Suprapubic skin (tissue), 4 donors: Measurements from ENCODE around the gene COL6A3. TPM values are rescaled to one million over a fixed set of nuclear protein-coding genes. Genes with fewer than 3 reads are reported as not detected.

ENCODE experiments used
- DNase-seq, 2 donors: peaks; one replicate each; pipeline ENCODE4 v3.0.0-alpha.2; 2019; ENCODE audit warnings: low spot score in 2 of 2
- H3K27ac ChIP-seq: fragments of 200-600 bp; sonication (generic); one replicate; pipeline ENCODE4 v1.5.1; 2019
- H3K27me3 ChIP-seq: fragments of 200-600 bp; sonication (generic); one replicate; pipeline ENCODE4 v1.5.1; 2019
- H3K36me3 ChIP-seq: fragments of 200-600 bp; sonication (generic); one replicate; pipeline ENCODE4 v1.5.1; 2019
- H3K4me1 ChIP-seq: fragments of 200-600 bp; sonication (generic); one replicate; pipeline ENCODE4 v1.5.1; 2019
- H3K4me3 ChIP-seq: fragments of 200-600 bp; sonication (generic); one replicate; pipeline ENCODE4 v1.5.1; 2019; ENCODE audit warnings: mild to moderate bottlenecking
- H3K9me3 ChIP-seq: fragments of 200-600 bp; sonication (generic); one replicate; pipeline ENCODE4 v1.5.1; 2019
- EP300 ChIP-seq: sonication (generic); formaldehyde crosslinking; IDR thresholded peaks from one replicate; pipeline ENCODE4 v1.6.1; 2017; ENCODE audit warnings: antibody characterized with exemption
- POLR2A ChIP-seq, 2 donors: fragments of 450-650 bp; IDR thresholded peaks; one replicate each; pipeline ENCODE4 v1.6.1; 2017; ENCODE audit warnings: antibody characterized with exemption in 2 of 2, mild to moderate bottlenecking in 2 of 2, moderate library complexity in 2 of 2
- POLR2AphosphoS5 ChIP-seq, 3 donors: sonication (generic); formaldehyde crosslinking; IDR thresholded peaks; one replicate each; pipeline ENCODE4 v1.6.1; 2017; ENCODE audit warnings: antibody characterized with exemption in 3 of 3
- WGBS: methylation state at CpG from one replicate; pipeline ENCODE4 v1.1.5; 2018; 5-methylcytosine and 5-hydroxymethylcytosine counted together
- total RNA-seq, 4 donors: library from RNA; depleted of rRNA; stranded (reverse); fragments of >200 nt; gene quantifications; one replicate each; pipeline ENCODE4 v1.1.0, GENCODE V29; 2016
- TF ChIP-seq, protein P1 (sequence below), 2 donors: fragments of 200-600 bp in 1 of 2; fragments of 450-650 bp in 1 of 2; sonication (generic) in 1 of 2; IDR thresholded peaks; one replicate each; pipeline ENCODE4 v1.5.1; 2016 to 2019; ENCODE audit warnings: antibody characterized with exemption in 2 of 2, mild to moderate bottlenecking in 1 of 2, moderate library complexity in 1 of 2

The COL6A3 gene
- total RNA-seq, 4 donors from 2014 or later = 50.1 to 79.2 (median 66.3) TPM

DNA sequence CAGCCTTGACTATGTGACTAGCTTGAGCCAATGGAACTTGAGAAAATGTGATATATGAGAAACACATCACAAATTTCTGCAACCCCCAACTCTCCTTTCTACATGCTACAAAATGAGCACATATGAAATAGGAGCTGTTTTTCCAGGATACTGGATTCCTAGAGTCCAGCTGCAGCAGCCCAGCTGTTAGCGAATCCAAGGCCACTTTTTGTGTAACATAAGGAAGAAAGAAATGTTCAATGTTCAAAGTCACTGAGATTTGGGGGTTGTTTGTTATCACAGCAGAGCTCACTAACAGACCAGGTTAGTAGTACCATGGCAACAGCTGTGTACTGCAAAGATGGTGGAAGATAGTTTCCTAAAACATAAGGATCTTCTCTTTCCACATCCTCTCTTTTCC is 12.6 kb upstream of the COL6A3 start:
- Histone ChIP-seq H3K4me1 (peaks cover 9% of the 10 kb centered on the region), H3K9me3 (no peaks in the 10 kb centered on the region), H3K36me3 (no peaks in the 10 kb centered on the region), H3K27me3 (no peaks in the 10 kb centered on the region), H3K4me3 (no peak overlapping the region), H3K27ac (no peak overlapping the region)
- no peak for DNase-seq
- TF ChIP-seq EP300 (no peak), POLR2AphosphoS5 (IDR thresholded peaks at IDR 0.05) (no peak), POLR2A (IDR thresholded peaks at IDR 0.05) (no peak)
- TF ChIP-seq, protein P1, sequence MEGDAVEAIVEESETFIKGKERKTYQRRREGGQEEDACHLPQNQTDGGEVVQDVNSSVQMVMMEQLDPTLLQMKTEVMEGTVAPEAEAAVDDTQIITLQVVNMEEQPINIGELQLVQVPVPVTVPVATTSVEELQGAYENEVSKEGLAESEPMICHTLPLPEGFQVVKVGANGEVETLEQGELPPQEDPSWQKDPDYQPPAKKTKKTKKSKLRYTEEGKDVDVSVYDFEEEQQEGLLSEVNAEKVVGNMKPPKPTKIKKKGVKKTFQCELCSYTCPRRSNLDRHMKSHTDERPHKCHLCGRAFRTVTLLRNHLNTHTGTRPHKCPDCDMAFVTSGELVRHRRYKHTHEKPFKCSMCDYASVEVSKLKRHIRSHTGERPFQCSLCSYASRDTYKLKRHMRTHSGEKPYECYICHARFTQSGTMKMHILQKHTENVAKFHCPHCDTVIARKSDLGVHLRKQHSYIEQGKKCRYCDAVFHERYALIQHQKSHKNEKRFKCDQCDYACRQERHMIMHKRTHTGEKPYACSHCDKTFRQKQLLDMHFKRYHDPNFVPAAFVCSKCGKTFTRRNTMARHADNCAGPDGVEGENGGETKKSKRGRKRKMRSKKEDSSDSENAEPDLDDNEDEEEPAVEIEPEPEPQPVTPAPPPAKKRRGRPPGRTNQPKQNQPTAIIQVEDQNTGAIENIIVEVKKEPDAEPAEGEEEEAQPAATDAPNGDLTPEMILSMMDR (IDR thresholded peaks at IDR 0.05) = no peak
- WGBS = 93% methylated on average over 1 of the region's 1 CpG

DNA sequence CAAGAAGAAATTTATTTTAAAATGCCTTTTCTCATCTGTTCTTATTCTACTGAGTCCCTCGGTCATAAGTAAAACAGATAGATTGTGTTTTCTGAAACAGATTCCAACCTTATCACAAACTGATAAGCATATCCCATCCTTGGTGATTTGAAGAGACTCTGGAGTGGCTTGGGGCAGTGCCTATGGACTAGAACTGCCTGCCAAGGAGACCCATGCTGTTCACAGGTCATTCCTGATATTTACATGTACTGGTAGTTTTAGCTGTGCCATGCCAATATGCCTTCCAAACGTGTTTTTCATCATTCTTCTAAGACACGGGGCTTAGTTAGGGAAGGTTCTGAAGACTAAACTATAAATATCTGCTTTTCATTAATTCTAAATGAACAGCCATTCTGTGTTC is 11.4 kb upstream of the COL6A3 start:
- TF ChIP-seq POLR2AphosphoS5 (IDR thresholded peaks at IDR 0.05) = no peak
- TF ChIP-seq, protein P1 (IDR thresholded peaks at IDR 0.05) = no peak
- TF ChIP-seq POLR2A (IDR thresholded peaks at IDR 0.05) = no peak
- no peak for TF ChIP-seq EP300
- WGBS = 61% methylated on average over 3 of the region's 3 CpGs
- Histone ChIP-seq H3K27ac (no peak overlapping the region), H3K9me3 (no peaks in the 10 kb centered on the region), H3K4me3 (no peak overlapping the region), H3K4me1 (peaks cover 12% of the 10 kb centered on the region), H3K36me3 (no peaks in the 10 kb centered on the region), H3K27me3 (no peaks in the 10 kb centered on the region)
- no peak for DNase-seq

DNA sequence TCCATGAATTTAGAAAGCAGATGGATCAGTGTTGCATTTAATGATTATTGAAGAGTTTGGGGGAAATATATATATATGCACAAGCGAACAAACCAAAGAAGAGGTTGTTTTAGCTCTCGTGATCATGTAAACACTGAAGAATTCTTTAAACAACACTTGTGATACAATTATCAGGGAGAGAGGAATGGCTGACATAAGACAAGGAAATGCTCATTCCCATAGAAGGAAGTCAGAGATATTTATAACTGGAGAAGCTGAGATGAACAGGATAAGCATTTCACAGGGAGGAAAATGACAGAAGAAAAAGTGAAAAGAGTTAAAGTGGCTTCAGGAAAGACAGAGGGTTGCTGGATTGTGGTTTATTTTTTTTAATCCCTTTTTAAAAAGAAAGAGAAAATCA is 10.6 kb upstream of the COL6A3 start:
- 91% methylated on average over 2 of the region's 2 CpGs for WGBS
- no peaks in the 10 kb centered on the region for H3K9me3 ChIP-seq
- peaks cover 12% of the 10 kb centered on the region for H3K4me1 ChIP-seq
- H3K27ac ChIP-seq = no peak overlapping the region
- TF ChIP-seq EP300 (no peak), POLR2AphosphoS5 (IDR thresholded peaks at IDR 0.05) (no peak), POLR2A (IDR thresholded peaks at IDR 0.05) (no peak)
- TF ChIP-seq, protein P1 (IDR thresholded peaks at IDR 0.05) = no peak
- H3K4me3 ChIP-seq = no peak overlapping the region
- no peak for DNase-seq
- no peaks in the 10 kb centered on the region for H3K27me3 ChIP-seq
- no peaks in the 10 kb centered on the region for H3K36me3 ChIP-seq

DNA sequence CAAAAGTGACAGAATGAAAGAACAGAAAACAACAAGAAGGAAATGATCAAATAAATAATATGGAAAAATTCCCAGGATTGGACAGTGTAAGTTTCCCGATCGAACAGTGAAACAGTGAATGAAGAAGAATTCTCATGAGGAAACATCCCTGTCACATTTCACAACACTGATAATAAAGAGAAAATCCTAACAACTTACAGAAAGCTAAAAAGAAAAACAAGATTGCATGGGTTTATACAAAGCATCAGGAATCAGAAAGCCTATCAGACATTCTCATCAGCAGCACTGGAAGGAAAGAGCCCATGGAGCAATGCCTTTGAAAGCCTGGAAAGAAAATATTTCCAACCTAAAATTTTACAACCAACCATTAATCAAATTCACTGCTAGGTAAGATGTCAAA is 9.9 kb upstream of the COL6A3 start:
- 80% methylated on average over 2 of the region's 2 CpGs for WGBS
- DNase-seq = no peak
- H3K27me3 ChIP-seq = no peaks in the 10 kb centered on the region

DNA sequence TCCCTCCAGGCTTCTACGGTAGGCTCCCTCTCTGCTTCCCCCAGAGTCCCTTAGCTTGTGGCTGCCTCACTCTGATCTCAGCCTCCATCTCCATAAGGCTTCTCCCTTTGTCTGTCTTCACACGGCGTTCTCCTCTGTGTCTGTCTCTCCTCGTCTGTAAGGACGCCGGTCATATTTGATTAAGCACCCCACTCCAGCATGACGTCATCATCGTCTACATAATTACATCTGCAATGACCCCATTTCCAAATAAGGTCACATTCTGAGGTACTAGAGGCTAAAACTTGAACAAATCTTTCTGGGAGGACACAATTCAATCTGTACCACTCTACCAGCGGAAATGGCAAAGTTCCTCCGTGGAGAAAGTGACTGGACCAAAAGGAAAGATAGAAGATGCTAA is 8.3 kb upstream of the COL6A3 start:
- TF ChIP-seq POLR2AphosphoS5 (IDR thresholded peaks at IDR 0.05) = no peak
- no peak for TF ChIP-seq EP300
- no peak for TF ChIP-seq POLR2A (IDR thresholded peaks at IDR 0.05)
- TF ChIP-seq, protein P1 (IDR thresholded peaks at IDR 0.05) = no peak
- 93% methylated on average over 10 of the region's 10 CpGs for WGBS
- no peak for DNase-seq
- H3K4me3 ChIP-seq = no peak overlapping the region
- H3K4me1 ChIP-seq = peaks cover 12% of the 10 kb centered on the region
- H3K36me3 ChIP-seq = no peaks in the 10 kb centered on the region
- no peak overlapping the region for H3K27ac ChIP-seq
- H3K27me3 ChIP-seq = no peaks in the 10 kb centered on the region
- H3K9me3 ChIP-seq = no peaks in the 10 kb centered on the region

More for the DNA sequence above, 9.9 kb upstream of the COL6A3 start:
- no peaks in the 10 kb centered on the region for H3K36me3 ChIP-seq
- TF ChIP-seq POLR2A (IDR thresholded peaks at IDR 0.05) (no peak), POLR2AphosphoS5 (IDR thresholded peaks at IDR 0.05) (no peak), EP300 (no peak)
- no peak overlapping the region for H3K27ac ChIP-seq
- H3K9me3 ChIP-seq = no peaks in the 10 kb centered on the region
- no peak overlapping the region for H3K4me3 ChIP-seq
- peaks cover 12% of the 10 kb centered on the region for H3K4me1 ChIP-seq

DNA sequence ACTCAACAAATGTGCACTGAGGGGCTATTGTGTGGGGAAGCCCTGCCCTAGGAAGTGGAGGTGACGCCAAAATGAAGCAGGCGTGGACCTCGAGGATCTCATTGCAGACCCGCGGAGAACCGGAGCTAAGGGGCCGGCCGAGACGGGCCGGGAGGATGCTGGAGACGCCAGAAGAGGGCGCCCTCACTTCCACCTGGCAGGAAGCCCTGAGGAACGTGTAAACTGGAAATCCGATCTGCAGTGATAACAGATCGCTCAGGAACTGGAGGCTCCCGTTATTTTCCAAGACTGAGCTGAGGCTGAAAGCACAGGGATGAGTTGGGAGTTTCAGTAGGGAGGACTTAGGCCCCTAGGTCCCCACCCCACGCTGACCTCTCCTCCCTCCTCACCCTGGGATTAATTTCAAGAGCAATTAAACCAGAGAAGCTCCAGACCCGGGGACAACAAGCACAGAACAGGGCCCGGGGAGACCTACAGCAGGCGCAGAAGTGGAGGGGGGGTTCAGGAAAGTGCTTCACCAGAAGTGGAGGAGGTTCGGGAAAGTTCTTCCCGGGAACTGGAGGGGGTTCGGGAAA is 7.7 kb upstream of the COL6A3 start:
- DNase-seq = peak; percentile 91 to 92
- WGBS = 10% methylated on average over 20 of the region's 23 CpGs
- peak overlapping the region; percentile 57 for H3K27ac ChIP-seq

More for the DNA sequence above, 7.7 kb upstream of the COL6A3 start:
- H3K27me3 ChIP-seq = no peaks in the 10 kb centered on the region
- H3K4me1 ChIP-seq = peaks cover 12% of the 10 kb centered on the region
- no peaks in the 10 kb centered on the region for H3K36me3 ChIP-seq
- TF ChIP-seq, protein P1 (IDR thresholded peaks at IDR 0.05) = peak; percentile 49 to 80
- no peak for TF ChIP-seq POLR2A (IDR thresholded peaks at IDR 0.05)
- TF ChIP-seq POLR2AphosphoS5 (IDR thresholded peaks at IDR 0.05) = peak in 1 of 3 donors; percentile 46
- TF ChIP-seq EP300 = no peak
- H3K9me3 ChIP-seq = no peaks in the 10 kb centered on the region
- H3K4me3 ChIP-seq = no peak overlapping the region
